Activated CD4-positive, CD25-positive, alpha-beta regulatory T cell (primary cell): ENCODE results near the gene SLC5A12.
"Not testable (repeated sequence)": the region's sequence is repeated elsewhere in the genome, so short reads cannot be mapped to it uniquely, and the experiment has no call there.

ENCODE experiments used
- DNase-seq, 4 experiments: peaks; one replicate each; lab custom pipeline; 2025; lab: John Stamatoyannopoulos, UW

The SLC5A12 gene

GRCh38 chr11:26651916-26652315 lies 69.9 kb downstream of the SLC5A12 start:
- DNase-seq: no peak

- no peak for DNase-seq
These were observed 72.0 kb downstream of the SLC5A12 start for GRCh38 chr11:26649884-26650283.

- not testable (repeated sequence) for DNase-seq
These were observed 78.5 kb downstream of the SLC5A12 start for GRCh38 chr11:26643314-26643713.

GRCh38 chr11:26632691-26633159 lies 89.1 kb downstream of the SLC5A12 start:
- DNase-seq: no peak

- DNase-seq: no peak
These were observed 95.5 kb downstream of the SLC5A12 start for GRCh38 chr11:26626346-26626745.

- no peak for DNase-seq
These were observed 98.7 kb downstream of the SLC5A12 start for GRCh38 chr11:26623076-26623659.

- DNase-seq: no peak
These were observed 99.7 kb downstream of the SLC5A12 start for GRCh38 chr11:26622181-26622580.

- no peak for DNase-seq
These were observed 100.7 kb downstream of the SLC5A12 start for GRCh38 chr11:26621132-26621531.

GRCh38 chr11:26620282-26621045 lies 101.4 kb downstream of the SLC5A12 start:
- no peak for DNase-seq

GRCh38 chr11:26618441-26618840 lies 103.4 kb downstream of the SLC5A12 start:
- no peak for DNase-seq
